GM12891 (cell line): ENCODE measurements around the gene PHF10.

Experiments
- POLR2A ChIP-seq: IDR thresholded peaks from 2 replicates; pipeline ENCODE4 v1.6.1; 2011; ENCODE audit warnings: low read depth, low read length, control low read depth
- POLR2AphosphoS5 ChIP-seq: IDR thresholded peaks from 2 replicates; pipeline ENCODE4 v1.6.1; 2011; ENCODE audit warnings: low read depth, low read length, control low read depth
- SPI1 ChIP-seq: IDR thresholded peaks from 2 replicates; pipeline ENCODE4 v1.6.1; 2011; ENCODE audit warnings: low read depth, low read length, control low read depth
- TAF1 ChIP-seq: IDR thresholded peaks from 2 replicates; pipeline ENCODE4 v1.6.1; 2011; ENCODE audit warnings: low read depth, low read length, control low read depth

DNA sequence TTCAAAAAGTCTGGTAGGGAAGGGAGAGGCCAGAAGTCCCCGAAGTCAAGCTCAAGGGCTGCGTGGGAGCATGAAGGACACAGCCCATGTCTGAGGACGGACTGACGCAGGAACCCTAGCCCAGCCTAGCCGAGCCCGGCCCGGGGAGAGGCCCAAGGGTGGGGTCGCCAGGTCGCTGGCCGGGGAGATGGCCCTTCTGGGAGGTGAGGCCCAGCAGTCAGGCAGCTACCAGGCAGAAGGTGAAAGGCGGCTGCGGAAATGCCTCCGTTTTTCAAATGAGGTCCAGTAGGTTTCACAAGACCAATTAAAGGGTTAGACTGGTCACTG, 67.1 kb downstream of the PHF10 start:
- no peak for TF ChIP-seq POLR2A
- TF ChIP-seq TAF1, result no peak
- TF ChIP-seq POLR2AphosphoS5, result no peak
- TF ChIP-seq SPI1, result no peak
